ENCODE data around the gene KLHDC10.
"Not testable (repeated sequence)": the region's sequence is repeated elsewhere in the genome, so short reads cannot be mapped to it uniquely, and the experiment has no call there.

The KLHDC10 gene

GRCh38 chr7:130069978-130070860, at the start of gene KLHDC10:
KLHDC10 (plus strand) TSS chr7:130070534; CDS start chr7:130070644, 110 bp downstream.
- DNase-seq (ENCODE audit: low spot score) = peak; percentile 98

GRCh38 chr7:130021105-130021834, 49.1 kb upstream of the KLHDC10 start:
- DNase-seq (ENCODE audit: low spot score) = no peak

GRCh38 chr7:130022115-130022514, 48.2 kb upstream of the KLHDC10 start:
- no peak for DNase-seq (ENCODE audit: low spot score)

GRCh38 chr7:130022623-130023175, 47.6 kb upstream of the KLHDC10 start:
- no peak for DNase-seq (ENCODE audit: low spot score)

- DNase-seq (ENCODE audit: low spot score) = no peak
These were observed 45.9 kb upstream of the KLHDC10 start for GRCh38 chr7:130024390-130024789.

GRCh38 chr7:130032698-130033097, 37.6 kb upstream of the KLHDC10 start:
- DNase-seq (ENCODE audit: low spot score) = no peak

- peak; percentile 15 for DNase-seq (ENCODE audit: low spot score)
These were observed 32.6 kb upstream of the KLHDC10 start for GRCh38 chr7:130037703-130038102.

GRCh38 chr7:130040576-130040975, 29.8 kb upstream of the KLHDC10 start:
- DNase-seq (ENCODE audit: low spot score) = no peak

GRCh38 chr7:130047831-130048230, 22.5 kb upstream of the KLHDC10 start:
- DNase-seq (ENCODE audit: low spot score) = no peak

GRCh38 chr7:130048906-130049305, 21.4 kb upstream of the KLHDC10 start:
- no peak for DNase-seq (ENCODE audit: low spot score)

GRCh38 chr7:130052250-130052649, 18.1 kb upstream of the KLHDC10 start:
- not testable (repeated sequence) for DNase-seq (ENCODE audit: low spot score)

GRCh38 chr7:130055198-130055597, 15.1 kb upstream of the KLHDC10 start:
- not testable (repeated sequence) for DNase-seq (ENCODE audit: low spot score)

GRCh38 chr7:130062246-130062645, 8.1 kb upstream of the KLHDC10 start:
- no peak for DNase-seq (ENCODE audit: low spot score)

GRCh38 chr7:130063036-130063435, 7.3 kb upstream of the KLHDC10 start:
- peak; percentile 27 for DNase-seq (ENCODE audit: low spot score)

GRCh38 chr7:130064580-130064926, 5.8 kb upstream of the KLHDC10 start:
- not testable (repeated sequence) for DNase-seq (ENCODE audit: low spot score)

- DNase-seq (ENCODE audit: low spot score) = no peak
These were observed 4.7 kb upstream of the KLHDC10 start for GRCh38 chr7:130065500-130066152.

GRCh38 chr7:130069179-130069977, 956 bp upstream of the KLHDC10 start:
- DNase-seq (ENCODE audit: low spot score) = no peak

GRCh38 chr7:130070861-130071622, 708 bp downstream of the KLHDC10 start:
- no peak for DNase-seq (ENCODE audit: low spot score)

GRCh38 chr7:130071701-130072622, 1.6 kb downstream of the KLHDC10 start:
- peak; percentile 77 for DNase-seq (ENCODE audit: low spot score)

All from GM03348 (cell line).